ENCODE results near the gene CSNK1D.

Gene CSNK1D

DNA sequence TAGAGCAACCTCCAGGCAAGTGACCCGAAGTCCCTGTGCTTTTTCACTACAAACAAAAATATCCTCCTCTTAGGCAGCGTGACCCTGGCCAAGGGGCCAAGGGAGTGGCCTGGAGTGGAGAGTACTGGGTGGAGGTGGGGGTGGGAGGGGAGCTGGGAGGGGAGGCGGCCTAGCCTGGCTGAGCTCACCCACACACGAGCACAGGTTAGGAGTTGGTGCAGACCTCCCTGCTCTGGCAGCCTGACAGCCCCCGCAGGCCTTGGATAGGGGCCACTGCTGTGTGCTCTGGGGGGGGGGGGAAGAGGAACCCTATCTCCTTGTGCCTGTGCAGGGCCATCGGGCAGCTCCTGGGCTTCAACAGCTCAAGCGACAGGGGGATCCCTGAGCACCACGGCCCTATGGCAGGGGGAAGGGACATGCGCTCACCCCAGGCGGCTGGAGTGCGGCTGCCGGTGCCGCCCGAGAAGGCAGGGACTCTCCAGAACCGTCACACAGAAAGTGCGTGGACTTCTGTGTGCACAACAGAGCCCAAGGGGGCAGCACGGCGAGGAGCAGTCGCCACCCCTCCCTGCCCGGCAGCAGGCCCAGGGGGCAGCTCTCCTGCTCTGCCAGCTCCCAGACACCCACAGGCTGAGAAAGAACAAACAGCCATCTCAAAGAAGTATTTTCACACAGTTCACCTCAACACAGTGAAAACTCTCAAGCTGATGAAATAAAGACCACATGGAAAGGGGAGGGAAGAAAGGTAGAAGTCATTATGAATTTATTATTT, 31.4 kb downstream of the CSNK1D start:
- peaks cover 12% of the 10 kb centered on the region for H3K4me1 ChIP-seq (ENCODE audit: control insufficient read depth, insufficient read depth, low read length)
- CTCF ChIA-PET, result interaction anchor here (0.6 to 1.9 kb wide), 6 partner anchors 10 to 183 kb away, joined by 3 to 9 read pairs (median 5); no protein-coding TSS in a partner anchor
- no peaks in the 10 kb centered on the region for H3K9me3 ChIP-seq (ENCODE audit: control insufficient read depth, insufficient read depth, low read depth, low read length)
- H3K36me3 ChIP-seq (ENCODE audit: control insufficient read depth in 2 of 2, insufficient read depth in 1 of 2, low read length in 2 of 2), result peaks cover 9 to 77% of the 10 kb centered on the region in 2 experiments; a peak in 2 of 3 replicates
- H3K4me3 ChIP-seq (ENCODE audit: low read depth, low read length), result no peak overlapping the region
- POLR2A ChIA-PET, result interaction anchor here (0.8 to 2.5 kb wide), 5 partner anchors 16 to 204 kb away, joined by 3 to 16 read pairs (median 6); partner anchors contain the start of genes CSNK1D and DCXR
- TF ChIP-seq KLF1 (tag by site-specific recombination; IDR thresholded peaks at IDR 0.05), result 0 out of 2 replicates have a peak, but pooled peaks have one; percentile 18
- no peak for TF ChIP-seq ZFHX2 (tag by site-specific recombination; conservative IDR thresholded peaks at IDR 0.05)
- TF ChIP-seq ZNF580 (tag by site-specific recombination; IDR thresholded peaks at IDR 0.05), result no peak
- H3K27ac ChIP-seq (ENCODE audit: extremely low read depth, low read depth, low read length), result no peak overlapping the region

DNA sequence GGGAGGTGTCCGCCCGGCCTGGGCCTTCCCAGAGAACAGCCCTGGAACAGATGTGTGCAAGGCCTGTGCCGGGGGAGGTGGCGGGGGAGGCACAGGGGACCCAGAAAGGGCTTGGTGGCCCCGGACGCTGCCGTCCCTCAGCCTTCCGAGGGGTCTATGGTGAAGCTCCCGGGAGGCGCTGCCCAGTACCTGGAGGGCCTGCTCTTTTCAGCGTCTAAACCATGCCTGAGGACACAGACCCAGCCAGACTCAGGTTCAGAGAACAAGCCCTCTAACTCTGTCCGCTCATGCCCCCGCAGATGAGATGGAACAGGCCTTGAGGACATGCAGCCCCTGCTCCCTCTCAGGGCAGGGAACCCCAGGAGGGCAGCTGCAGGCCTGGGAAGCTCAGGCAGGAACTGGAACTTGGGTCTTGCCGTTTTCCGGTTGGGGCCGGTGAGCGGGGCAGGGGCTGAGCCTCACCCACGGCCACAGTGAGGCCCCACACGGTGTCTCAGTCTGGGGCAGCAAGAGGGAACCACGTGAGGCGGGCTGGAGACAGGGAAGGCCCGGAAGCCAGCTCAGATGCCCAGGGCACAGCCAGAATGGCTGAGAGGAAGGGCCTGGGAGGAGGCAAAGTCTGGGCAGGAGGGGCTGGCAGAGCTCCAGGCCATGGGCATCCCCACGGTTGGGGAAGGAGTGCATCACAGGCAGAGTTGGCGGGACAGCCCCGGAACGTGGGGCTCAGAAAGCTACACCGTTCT, 32.1 kb downstream of the CSNK1D start:
- Histone ChIP-seq H3K9me3 (ENCODE audit: control insufficient read depth, insufficient read depth, low read depth, low read length) (no peaks in the 10 kb centered on the region), H3K36me3 (ENCODE audit: control insufficient read depth in 2 of 2, insufficient read depth in 1 of 2, low read length in 2 of 2) (peaks cover 9 to 69% of the 10 kb centered on the region in 2 experiments; a peak in 2 of 3 replicates), H3K4me3 (ENCODE audit: low read depth, low read length) (no peak overlapping the region), H3K27ac (ENCODE audit: extremely low read depth, low read depth, low read length) (peak overlapping the region; percentile 63; the same call in 1 of the 2 replicates), H3K4me1 (ENCODE audit: control insufficient read depth, insufficient read depth, low read length) (peaks cover 12% of the 10 kb centered on the region)
- CTCF ChIA-PET, result interaction anchor here (0.6 to 1.9 kb wide), 6 partner anchors 11 to 183 kb away, joined by 3 to 9 read pairs (median 5); no protein-coding TSS in a partner anchor
- POLR2A ChIA-PET, result interaction anchor here (0.8 to 2.5 kb wide), 5 partner anchors 17 to 204 kb away, joined by 3 to 16 read pairs (median 6); partner anchors contain the start of genes CSNK1D and DCXR
- no peak for TF ChIP-seq TRIM28 (IDR thresholded peaks at IDR 0.05; ENCODE audit: borderline replicate concordance, low read length)
- TF ChIP-seq ZNF488 (tag by site-specific recombination; IDR thresholded peaks at IDR 0.05), result no peak
- no peak for TF ChIP-seq ZNF146 (tag by site-specific recombination; IDR thresholded peaks at IDR 0.05)
- TF ChIP-seq ZNF114 (tag by site-specific recombination; IDR thresholded peaks at IDR 0.05), result no peak
- TF ChIP-seq ZNF560 (tag by site-specific recombination; IDR thresholded peaks at IDR 0.05; ENCODE audit: borderline replicate concordance), result no peak
- TF ChIP-seq SCRT1 (tag by site-specific recombination; IDR thresholded peaks at IDR 0.05; ENCODE audit: borderline replicate concordance), result no peak
- no peak for TF ChIP-seq ZNF426 (tag by site-specific recombination; IDR thresholded peaks at IDR 0.05)
- no peak for TF ChIP-seq OSR2 (tag by site-specific recombination; IDR thresholded peaks at IDR 0.05)
- TF ChIP-seq GLIS2 (tag by site-specific recombination; IDR thresholded peaks at IDR 0.05), result peak; percentile 71
- TF ChIP-seq GLIS1 (tag by site-specific recombination; IDR thresholded peaks at IDR 0.05), result peak; percentile 57
- TF ChIP-seq ZNF37A (tag by site-specific recombination; IDR thresholded peaks at IDR 0.05), result no peak
- TF ChIP-seq ZNF292 (tag by site-specific recombination; IDR thresholded peaks at IDR 0.05; ENCODE audit: borderline replicate concordance, low read depth), result no peak
- TF ChIP-seq ZNF521 (tag by site-specific recombination; IDR thresholded peaks at IDR 0.05), result no peak
- no peak for TF ChIP-seq OVOL3 (tag by site-specific recombination; IDR thresholded peaks at IDR 0.05)
- TF ChIP-seq, protein P1, sequence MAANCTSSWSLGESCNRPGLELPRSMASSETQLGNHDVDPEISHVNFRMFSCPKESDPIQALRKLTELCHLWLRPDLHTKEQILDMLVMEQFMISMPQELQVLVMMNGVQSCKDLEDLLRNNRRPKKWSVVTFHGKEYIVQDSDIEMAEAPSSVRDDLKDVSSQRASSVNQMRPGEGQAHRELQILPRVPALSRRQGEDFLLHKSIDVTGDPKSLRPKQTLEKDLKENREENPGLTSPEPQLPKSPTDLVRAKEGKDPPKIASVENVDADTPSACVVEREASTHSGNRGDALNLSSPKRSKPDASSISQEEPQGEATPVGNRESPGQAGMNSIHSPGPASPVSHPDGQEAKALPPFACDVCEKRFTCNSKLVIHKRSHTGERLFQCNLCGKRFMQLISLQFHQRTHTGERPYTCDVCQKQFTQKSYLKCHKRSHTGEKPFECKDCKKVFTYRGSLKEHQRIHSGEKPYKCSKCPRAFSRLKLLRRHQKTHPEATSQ (tag by site-specific recombination; IDR thresholded peaks at IDR 0.05), result no peak
- no peak for TF ChIP-seq ZSCAN16 (tag by site-specific recombination; IDR thresholded peaks at IDR 0.05)
- TF ChIP-seq YY2 (tag by site-specific recombination; IDR thresholded peaks at IDR 0.05), result no peak
- TF ChIP-seq ZNF600 (tag by site-specific recombination; IDR thresholded peaks at IDR 0.05), result peak; percentile 82
- no peak for TF ChIP-seq PBX3 (CRISPR knock-in tag; IDR thresholded peaks at IDR 0.05)
- TF ChIP-seq, protein P2, sequence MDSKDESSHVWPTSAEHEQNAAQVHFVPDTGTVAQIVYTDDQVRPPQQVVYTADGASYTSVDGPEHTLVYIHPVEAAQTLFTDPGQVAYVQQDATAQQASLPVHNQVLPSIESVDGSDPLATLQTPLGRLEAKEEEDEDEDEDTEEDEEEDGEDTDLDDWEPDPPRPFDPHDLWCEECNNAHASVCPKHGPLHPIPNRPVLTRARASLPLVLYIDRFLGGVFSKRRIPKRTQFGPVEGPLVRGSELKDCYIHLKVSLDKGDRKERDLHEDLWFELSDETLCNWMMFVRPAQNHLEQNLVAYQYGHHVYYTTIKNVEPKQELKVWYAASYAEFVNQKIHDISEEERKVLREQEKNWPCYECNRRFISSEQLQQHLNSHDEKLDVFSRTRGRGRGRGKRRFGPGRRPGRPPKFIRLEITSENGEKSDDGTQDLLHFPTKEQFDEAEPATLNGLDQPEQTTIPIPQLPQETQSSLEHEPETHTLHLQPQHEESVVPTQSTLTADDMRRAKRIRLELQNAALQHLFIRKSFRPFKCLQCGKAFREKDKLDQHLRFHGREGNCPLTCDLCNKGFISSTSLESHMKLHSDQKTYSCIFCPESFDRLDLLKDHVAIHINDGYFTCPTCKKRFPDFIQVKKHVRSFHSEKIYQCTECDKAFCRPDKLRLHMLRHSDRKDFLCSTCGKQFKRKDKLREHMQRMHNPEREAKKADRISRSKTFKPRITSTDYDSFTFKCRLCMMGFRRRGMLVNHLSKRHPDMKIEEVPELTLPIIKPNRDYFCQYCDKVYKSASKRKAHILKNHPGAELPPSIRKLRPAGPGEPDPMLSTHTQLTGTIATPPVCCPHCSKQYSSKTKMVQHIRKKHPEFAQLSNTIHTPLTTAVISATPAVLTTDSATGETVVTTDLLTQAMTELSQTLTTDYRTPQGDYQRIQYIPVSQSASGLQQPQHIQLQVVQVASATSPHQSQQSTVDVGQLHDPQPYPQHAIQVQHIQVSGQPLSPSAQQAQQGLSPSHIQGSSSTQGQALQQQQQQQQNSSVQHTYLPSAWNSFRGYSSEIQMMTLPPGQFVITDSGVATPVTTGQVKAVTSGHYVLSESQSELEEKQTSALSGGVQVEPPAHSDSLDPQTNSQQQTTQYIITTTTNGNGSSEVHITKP (tag by site-specific recombination; IDR thresholded peaks at IDR 0.05), result peak; percentile 71
- TF ChIP-seq ZNF626 (tag by site-specific recombination; IDR thresholded peaks at IDR 0.05), result no peak
- no peak for TF ChIP-seq KLF10 (tag by site-specific recombination; IDR thresholded peaks at IDR 0.05)
- no peak for TF ChIP-seq KLF7 (tag by site-specific recombination; IDR thresholded peaks at IDR 0.05; ENCODE audit: borderline replicate concordance)
